CD4-positive, alpha-beta memory T cell (primary cell): ENCODE data around the gene PPTC7. TPM values are rescaled to one million over a fixed set of nuclear protein-coding genes. Genes with fewer than 3 reads are reported as not detected.
A peak's percentile ranks its signal among the peaks of the same experiment; 100 is the strongest.
"Not testable (repeated sequence)": the region's sequence is repeated elsewhere in the genome, so short reads cannot be mapped to it uniquely, and the experiment has no call there.

Source experiments
- CTCF ChIA-PET: fragments of 350-600 bp; sonication (Branson Sonifier 250); formaldehyde crosslinking; loops from one replicate; lab custom pipeline; 2021; ENCODE audit warnings: inconsistent platforms; ENCODE audit not compliant: partially characterized antibody; lab: Charles Lee
- POLR2A ChIA-PET: fragments of 350-600 bp; sonication (Branson Sonifier 250); formaldehyde crosslinking; loops from one replicate; lab custom pipeline; 2021; ENCODE audit not compliant: partially characterized antibody; lab: Charles Lee
- DNase-seq, 5 donors: peaks; one replicate each; pipeline versions ENCODE4 v3.0.0 to v3.0.0-alpha.2; 2020 to 2022; ENCODE audit warnings: mixed read lengths in 1 of 5
- H3K27ac ChIP-seq: one replicate; pipeline ENCODE4 v1.7.0; 2013; ENCODE audit warnings: low read depth, low read length
- H3K27me3 ChIP-seq: 2 replicates; pipeline ENCODE4 v1.7.0; 2013; ENCODE audit warnings: mild to moderate bottlenecking, low read length, moderate library complexity; ENCODE audit not compliant: insufficient read depth
- H3K36me3 ChIP-seq: 2 replicates; pipeline ENCODE4 v1.7.0; 2013; ENCODE audit warnings: mild to moderate bottlenecking, low read length, moderate library complexity; ENCODE audit not compliant: insufficient read depth
- H3K4me1 ChIP-seq: 2 replicates; pipeline ENCODE4 v1.7.0; 2013; ENCODE audit warnings: mild to moderate bottlenecking, low read length, moderate library complexity; ENCODE audit not compliant: insufficient read depth
- H3K4me3 ChIP-seq, 2 donors: one replicate each; pipeline ENCODE4 v1.7.0; 2013; ENCODE audit warnings: low read length in 2 of 2, mild to moderate bottlenecking in 1 of 2
- H3K9me3 ChIP-seq, 2 donors: one replicate each; pipeline ENCODE4 v1.7.0; 2013; ENCODE audit warnings: low read length in 2 of 2, control low read depth in 1 of 2; ENCODE audit not compliant: control insufficient read depth in 1 of 2
- H3K27ac Mint-ChIP-seq, 7 donors: one replicate each; pipeline ENCODE4 v1.8.0; 2020 to 2021; ENCODE audit warnings: mixed read lengths in 7 of 7, mild to moderate bottlenecking in 6 of 7, inconsistent platforms in 3 of 7, moderate library complexity in 3 of 7
- H3K27me3 Mint-ChIP-seq, 2 donors: one replicate each; pipeline ENCODE4 v1.8.0; 2020 to 2021; ENCODE audit warnings: mixed read lengths in 2 of 2
- H3K36me3 Mint-ChIP-seq, 2 donors: one replicate each; pipeline ENCODE4 v1.8.0; 2020 to 2021; ENCODE audit warnings: mixed read lengths in 2 of 2, inconsistent platforms in 1 of 2, mild to moderate bottlenecking in 1 of 2
- H3K4me1 Mint-ChIP-seq, 4 donors: one replicate each; pipeline ENCODE4 v1.8.0; 2020 to 2021; ENCODE audit warnings: mixed read lengths in 4 of 4, mild to moderate bottlenecking in 1 of 4
- H3K4me3 Mint-ChIP-seq, 8 donors: one replicate each; pipeline ENCODE4 v1.8.0; 2020 to 2021; ENCODE audit warnings: mixed read lengths in 8 of 8, mild to moderate bottlenecking in 7 of 8, moderate library complexity in 6 of 8, inconsistent platforms in 3 of 8
- H3K9me3 Mint-ChIP-seq, 8 donors: one replicate each; pipeline ENCODE4 v1.8.0; 2020 to 2021; ENCODE audit warnings: mixed read lengths in 8 of 8, mild to moderate bottlenecking in 5 of 8, inconsistent platforms in 3 of 8, moderate library complexity in 1 of 8
- intact Hi-C: fragments of 100-400 bp; cut with micrococcal nuclease; formaldehyde crosslinking; loops from one replicate; pipeline ENCODE4 v1.15.1; 2023
- polyA plus RNA-seq, 2 donors: library from polyadenylated mRNA; unstranded; fragments of 300-500 nt; fragmentation: Illumina TruSeq; gene quantifications; one replicate each; pipeline ENCODE4 v1.2.3, GENCODE V29; 2021
- total RNA-seq, 2 experiments: library from RNA; stranded (reverse); gene quantifications; one replicate each; pipeline ENCODE4 v1.2.3, GENCODE V29; 2021

The PPTC7 gene
- total and polyA plus RNA-seq, 4 experiments from 2014 or later = 4.7 to 35.6 (median 22.6) TPM

GRCh38 chr12:110570798-110571197 is 12.3 kb downstream of the PPTC7 start:
- peaks cover 13 to 14% of the 10 kb centered on the region in 2 donors for H3K36me3 Mint-ChIP-seq
- intact Hi-C loops, H3K27ac ChIP-seq, H3K4me3 ChIP-seq, H3K27me3 Mint-ChIP-seq, POLR2A ChIA-PET, H3K4me3 Mint-ChIP-seq, H3K36me3 ChIP-seq, H3K27me3 ChIP-seq, DNase-seq, H3K9me3 ChIP-seq, H3K27ac Mint-ChIP-seq: not testable (repeated sequence)
- peaks cover 29 to 57% (median 37%) of the 10 kb centered on the region in 4 donors for H3K4me1 Mint-ChIP-seq
- peaks cover 39% of the 10 kb centered on the region for H3K4me1 ChIP-seq
- CTCF ChIA-PET = interaction anchor here (7.2 kb wide), 1 partner anchor 31 kb away, joined by 67 read pairs; no protein-coding TSS in a partner anchor
- peaks cover 2 to 30% (median 20%) of the 10 kb centered on the region in 8 donors for H3K9me3 Mint-ChIP-seq

- CTCF ChIA-PET, H3K27ac Mint-ChIP-seq, H3K4me3 ChIP-seq, POLR2A ChIA-PET, H3K9me3 ChIP-seq, DNase-seq, H3K27me3 Mint-ChIP-seq, intact Hi-C loops, H3K4me3 Mint-ChIP-seq, H3K36me3 ChIP-seq, H3K27ac ChIP-seq, H3K27me3 ChIP-seq: not testable (repeated sequence)
- Mint-ChIP-seq H3K4me1 (peaks cover 27 to 55% (median 36%) of the 10 kb centered on the region in 4 donors), H3K9me3 (peaks cover 2 to 30% (median 20%) of the 10 kb centered on the region in 8 donors), H3K36me3 (peaks cover 14 to 15% of the 10 kb centered on the region in 2 donors)
- H3K4me1 ChIP-seq = peaks cover 36% of the 10 kb centered on the region
These were observed 13.3 kb downstream of the PPTC7 start for GRCh38 chr12:110569838-110570237.

- Mint-ChIP-seq H3K4me3 (no peak overlapping the region), H3K4me1 (peaks cover 33 to 58% (median 39%) of the 10 kb centered on the region in 4 donors), H3K27ac (peak overlapping the region in 1 of 7 donors; percentile 31), H3K27me3 (no peaks in the 10 kb centered on the region), H3K9me3 (peaks cover 2 to 30% (median 20%) of the 10 kb centered on the region in 8 donors), H3K36me3 (peaks cover 14 to 15% of the 10 kb centered on the region in 2 donors)
- DNase-seq = no peak
- peaks cover 0 to 7% of the 10 kb centered on the region in 2 donors for H3K9me3 ChIP-seq
- POLR2A ChIA-PET = no interaction called here
- no peak overlapping the region for H3K4me3 ChIP-seq
- H3K36me3 ChIP-seq = no peaks in the 10 kb centered on the region
- no peaks in the 10 kb centered on the region for H3K27me3 ChIP-seq
- CTCF ChIA-PET = no interaction called here
- intact Hi-C loops = no loop called here
- peaks cover 35% of the 10 kb centered on the region for H3K4me1 ChIP-seq
- no peak overlapping the region for H3K27ac ChIP-seq
These were observed 14.4 kb downstream of the PPTC7 start for GRCh38 chr12:110568752-110569151.

- H3K4me1 ChIP-seq = peaks cover 48% of the 10 kb centered on the region
- intact Hi-C loops = no loop called here
- Mint-ChIP-seq H3K9me3 (peaks cover 2 to 23% (median 16%) of the 10 kb centered on the region in 8 donors), H3K4me1 (peaks cover 35 to 66% (median 46%) of the 10 kb centered on the region in 4 donors), H3K4me3 (peak overlapping the region in 2 of 8 donors; percentile 4 to 17), H3K27me3 (no peaks in the 10 kb centered on the region), H3K36me3 (peaks cover 13 to 18% of the 10 kb centered on the region in 2 donors), H3K27ac (peak overlapping the region in 6 of 7 donors; percentile 18 to 82 (median 66))
- no peaks in the 10 kb centered on the region for H3K36me3 ChIP-seq
- H3K9me3 ChIP-seq = peaks cover 0 to 7% of the 10 kb centered on the region in 2 donors
- H3K27ac ChIP-seq = no peak overlapping the region
- no peak for DNase-seq
- CTCF ChIA-PET = interaction anchor here (0.8 to 10.2 kb wide), 7 partner anchors 9 to 321 kb away, joined by 3 to 102 read pairs (median 4); no protein-coding TSS in a partner anchor
- POLR2A ChIA-PET = interaction anchor here (1.1 to 1.9 kb wide), 5 partner anchors 10 to 117 kb away, joined by 4 to 8 read pairs (median 4); partner anchors contain the start of genes ARPC3, FAM216A and GPN3
- H3K27me3 ChIP-seq = no peaks in the 10 kb centered on the region
- H3K4me3 ChIP-seq = no peak overlapping the region
These were observed 16.1 kb downstream of the PPTC7 start for GRCh38 chr12:110566993-110567392.

- no peak overlapping the region for H3K4me3 ChIP-seq
- no peak for DNase-seq
- POLR2A ChIA-PET = interaction anchor here (0.8 to 1.9 kb wide), 7 partner anchors 11 to 116 kb away, joined by 3 to 8 read pairs (median 4); partner anchors contain the start of genes ARPC3, FAM216A and GPN3
- CTCF ChIA-PET = interaction anchor here (0.7 to 10.2 kb wide), 6 partner anchors 10 to 321 kb away, joined by 3 to 102 read pairs (median 4); no protein-coding TSS in a partner anchor
- intact Hi-C loops = no loop called here
- peaks cover 56% of the 10 kb centered on the region for H3K4me1 ChIP-seq
- Mint-ChIP-seq H3K36me3 (peaks cover 6 to 14% of the 10 kb centered on the region in 2 donors), H3K4me3 (peak overlapping the region in 3 of 8 donors; percentile 25 to 57 (median 38)), H3K4me1 (peaks cover 39 to 74% (median 51%) of the 10 kb centered on the region in 4 donors), H3K9me3 (peaks cover 0 to 15% (median 9%) of the 10 kb centered on the region in 8 donors), H3K27ac (peak overlapping the region; percentile 37 to 86 (median 68)), H3K27me3 (no peaks in the 10 kb centered on the region)
- no peaks in the 10 kb centered on the region for H3K36me3 ChIP-seq
- H3K9me3 ChIP-seq = no peaks in the 10 kb centered on the region
- H3K27me3 ChIP-seq = no peaks in the 10 kb centered on the region
- no peak overlapping the region for H3K27ac ChIP-seq
These were observed 16.9 kb downstream of the PPTC7 start for GRCh38 chr12:110565894-110566871.

GRCh38 chr12:110564471-110564991 is 18.6 kb downstream of the PPTC7 start:
- Histone ChIP-seq H3K4me1 (peaks cover 69% of the 10 kb centered on the region), H3K36me3 (no peaks in the 10 kb centered on the region), H3K27ac (no peak overlapping the region), H3K4me3 (no peak overlapping the region), H3K27me3 (no peaks in the 10 kb centered on the region), H3K9me3 (no peaks in the 10 kb centered on the region)
- Mint-ChIP-seq H3K27me3 (no peaks in the 10 kb centered on the region), H3K27ac (peak overlapping the region in 6 of 7 donors; percentile 79 to 98 (median 89)), H3K9me3 (peaks cover 0 to 6% (median 3%) of the 10 kb centered on the region in 8 donors), H3K36me3 (peaks cover 1 to 12% of the 10 kb centered on the region in 2 donors), H3K4me1 (peaks cover 46 to 81% (median 61%) of the 10 kb centered on the region in 4 donors), H3K4me3 (peak overlapping the region in 1 of 8 donors; percentile 40)
- POLR2A ChIA-PET = interaction anchor here (1.3 to 1.7 kb wide), 2 partner anchors 14 to 21 kb away, joined by 3 to 5 read pairs; no protein-coding TSS in a partner anchor
- intact Hi-C loops = no loop called here
- CTCF ChIA-PET = interaction anchor here (10.2 kb wide), 1 partner anchor 37 kb away, joined by 102 read pairs; no protein-coding TSS in a partner anchor
- DNase-seq = no peak
